CD4-positive, alpha-beta T cell treated with Interleukin-15 for 4 hours (primary cell): ENCODE results near the gene EFNB2.
A peak's percentile ranks its signal among the peaks of the same experiment; 100 is the strongest.

Experiments
- DNase-seq: peaks from one replicate; pipeline ENCODE4 v3.0.0-alpha.2; 2020; ENCODE audit warnings: low spot score

The EFNB2 gene

GRCh38 chr13:106550570-106551135 lies 15.2 kb upstream of the EFNB2 start:
- DNase-seq = no peak

GRCh38 chr13:106548064-106548696 lies 12.7 kb upstream of the EFNB2 start:
- no peak for DNase-seq

- no peak for DNase-seq
Measured at GRCh38 chr13:106541826-106542225, 6.4 kb upstream of the EFNB2 start.

- no peak for DNase-seq
Measured at GRCh38 chr13:106540613-106541012, 5.2 kb upstream of the EFNB2 start.

- no peak for DNase-seq
Measured at GRCh38 chr13:106537521-106537920, 2.1 kb upstream of the EFNB2 start.

- peak; percentile 87 for DNase-seq
Measured at GRCh38 chr13:106536244-106537034, 977 bp upstream of the EFNB2 start.

- DNase-seq = no peak
Measured at GRCh38 chr13:106534639-106535551, 567 bp downstream of the EFNB2 start.

GRCh38 chr13:106533943-106534638 lies 1.4 kb downstream of the EFNB2 start:
- no peak for DNase-seq

- DNase-seq = no peak
Measured at GRCh38 chr13:106533101-106533942, 2.1 kb downstream of the EFNB2 start.

GRCh38 chr13:106532111-106532929 lies 3.1 kb downstream of the EFNB2 start:
- DNase-seq = no peak

GRCh38 chr13:106530980-106531481 lies 4.4 kb downstream of the EFNB2 start:
- DNase-seq = no peak

GRCh38 chr13:106530171-106530851 lies 5.2 kb downstream of the EFNB2 start:
- DNase-seq = no peak

- DNase-seq = no peak
Measured at GRCh38 chr13:106529415-106530170, 5.9 kb downstream of the EFNB2 start.

- DNase-seq = no peak
Measured at GRCh38 chr13:106528718-106529414, 6.6 kb downstream of the EFNB2 start.

- no peak for DNase-seq
Measured at GRCh38 chr13:106527826-106528225, 7.6 kb downstream of the EFNB2 start.

GRCh38 chr13:106527445-106527801 lies 8.0 kb downstream of the EFNB2 start:
- no peak for DNase-seq

- DNase-seq = no peak
Measured at GRCh38 chr13:106526738-106527444, 8.6 kb downstream of the EFNB2 start.
